ENCODE measurements around the gene TIMM50.

Gene TIMM50

DNA sequence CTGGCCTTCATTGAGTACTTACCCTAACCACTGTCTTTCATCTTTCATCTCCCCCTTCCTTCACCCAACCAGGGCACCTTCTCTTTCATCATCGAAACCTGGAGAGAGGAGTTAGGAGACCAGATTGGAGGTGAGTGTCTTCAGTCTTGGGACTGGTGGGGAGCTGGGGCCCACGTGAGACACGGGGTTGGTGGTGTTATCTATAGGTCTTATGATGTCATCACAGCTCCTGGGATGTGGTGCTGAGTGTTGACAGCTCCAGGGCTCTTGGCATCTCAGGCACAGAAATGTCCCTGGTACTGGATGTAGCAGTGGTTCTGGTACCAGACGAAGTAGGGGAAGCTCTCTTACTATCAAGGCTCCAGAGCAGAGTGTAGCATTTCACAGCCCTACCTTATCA lies 19.9 kb downstream of the TIMM50 start:
- DNase-seq (ENCODE audit: low read depth): no peak

- no peak for DNase-seq (ENCODE audit: low read depth)
Measured at GRCh38 chr19:39501340-39501739, 20.7 kb downstream of the TIMM50 start.

DNA sequence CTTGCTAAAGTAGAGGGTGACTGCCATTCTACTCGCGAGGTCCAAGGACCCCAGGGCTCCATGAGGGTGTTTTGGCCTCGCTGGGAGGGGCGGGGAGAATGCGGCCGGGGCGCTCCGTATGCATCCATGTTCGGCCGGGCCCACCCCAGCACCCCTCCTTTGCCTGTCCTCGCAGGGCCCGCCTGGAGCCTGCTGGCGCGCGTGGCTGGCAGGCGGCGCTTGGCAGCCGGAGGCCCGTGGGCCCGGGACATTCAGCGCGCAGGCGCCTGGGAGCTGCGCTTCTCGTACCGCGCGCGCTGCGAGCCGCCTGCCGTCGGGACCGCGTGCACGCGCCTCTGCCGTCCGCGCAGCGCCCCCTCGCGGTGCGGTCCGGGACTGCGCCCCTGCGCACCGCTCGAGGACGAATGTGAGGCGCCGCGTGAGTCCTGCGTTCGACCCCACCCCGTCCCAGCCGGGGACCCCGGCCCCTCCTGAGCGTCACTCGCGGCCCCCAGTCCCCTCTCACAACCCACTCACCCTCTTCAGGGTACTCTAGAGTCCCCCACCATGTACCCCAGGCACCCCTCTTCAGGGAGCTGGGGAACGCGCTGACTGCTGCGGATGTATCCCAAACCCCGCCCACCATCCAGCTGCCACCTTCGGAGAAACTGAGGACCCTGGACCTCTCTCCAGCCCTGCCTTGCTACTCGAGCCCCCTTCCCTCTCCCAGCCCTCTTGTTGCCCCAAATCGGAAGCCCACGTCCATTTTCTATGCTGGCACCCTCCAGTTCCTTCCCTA lies 22.2 kb downstream of the TIMM50 start:
- peak; percentile 28 for DNase-seq (ENCODE audit: low read depth)

DNA sequence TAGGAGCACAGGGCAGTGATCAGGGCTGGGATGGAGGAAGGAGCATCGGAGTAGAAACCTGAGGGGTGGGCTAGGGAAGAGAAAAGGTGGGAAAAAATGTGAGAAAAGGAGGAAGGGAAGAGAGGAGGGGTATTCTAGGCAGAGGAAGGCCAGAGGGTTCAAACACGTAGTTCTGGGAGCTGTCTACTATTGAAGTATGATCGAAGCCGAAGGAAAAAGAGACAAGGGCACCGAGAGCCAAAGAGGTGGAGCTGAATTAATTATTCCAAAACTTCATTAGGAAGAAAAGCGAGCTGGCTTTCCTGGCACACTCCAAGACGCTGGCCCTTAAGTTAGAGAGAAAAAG lies 25.9 kb downstream of the TIMM50 start:
- DNase-seq (ENCODE audit: low read depth): no peak

GRCh38 chr19:39506944-39507714 lies 26.5 kb downstream of the TIMM50 start:
- no peak for DNase-seq (ENCODE audit: low read depth)

DNA sequence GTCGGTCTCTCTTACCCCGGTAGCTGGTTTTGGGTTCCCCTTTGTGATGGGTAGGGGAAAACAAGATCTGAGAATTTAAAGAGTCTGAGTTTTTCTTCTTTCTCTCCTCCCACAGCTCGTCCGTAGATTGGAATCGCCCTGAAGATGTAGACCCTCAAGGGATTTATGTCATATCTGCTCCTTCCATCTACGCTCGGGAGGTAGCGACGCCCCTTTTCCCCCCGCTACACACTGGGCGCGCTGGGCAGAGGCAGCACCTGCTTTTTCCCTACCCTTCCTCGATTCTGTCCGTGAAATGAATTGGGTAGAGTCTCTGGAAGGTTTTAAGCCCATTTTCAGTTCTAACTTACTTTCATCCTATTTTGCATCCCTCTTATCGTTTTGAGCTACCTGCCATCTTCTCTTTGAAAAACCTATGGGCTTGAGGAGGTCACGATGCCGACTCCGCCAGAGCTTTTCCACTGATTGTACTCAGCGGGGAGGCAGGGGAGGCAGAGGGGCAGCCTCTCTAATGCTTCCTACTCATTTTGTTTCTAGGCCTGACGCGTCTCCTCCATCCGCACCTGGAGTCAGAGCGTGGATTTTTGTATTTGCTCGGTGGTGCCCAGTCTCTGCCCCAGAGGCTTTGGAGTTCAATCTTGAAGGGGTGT lies 27.2 kb downstream of the TIMM50 start:
- DNase-seq (ENCODE audit: low read depth): no peak

DNA sequence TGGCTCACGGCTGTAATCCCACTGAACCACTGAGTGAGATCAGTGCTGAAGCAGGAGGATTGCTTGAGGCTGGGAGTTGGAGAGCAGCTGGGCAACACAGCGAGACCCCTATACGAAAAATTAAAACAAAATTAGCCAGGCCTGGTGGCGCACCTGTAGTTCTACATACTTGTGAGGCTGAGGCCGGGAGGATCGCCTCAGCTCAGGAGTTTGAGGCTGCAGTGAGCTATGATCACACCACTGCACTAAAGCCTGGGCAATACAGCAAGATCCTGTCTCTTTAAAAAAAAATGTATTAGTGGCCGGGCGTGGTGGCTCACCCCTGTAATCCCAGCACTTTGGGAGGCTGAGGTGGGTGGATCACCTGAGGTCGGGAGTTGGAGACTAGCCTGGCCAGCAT lies 28.0 kb downstream of the TIMM50 start:
- DNase-seq (ENCODE audit: low read depth): no peak

- no peak for DNase-seq (ENCODE audit: low read depth)
Measured at GRCh38 chr19:39509233-39509632, 28.6 kb downstream of the TIMM50 start.

DNA sequence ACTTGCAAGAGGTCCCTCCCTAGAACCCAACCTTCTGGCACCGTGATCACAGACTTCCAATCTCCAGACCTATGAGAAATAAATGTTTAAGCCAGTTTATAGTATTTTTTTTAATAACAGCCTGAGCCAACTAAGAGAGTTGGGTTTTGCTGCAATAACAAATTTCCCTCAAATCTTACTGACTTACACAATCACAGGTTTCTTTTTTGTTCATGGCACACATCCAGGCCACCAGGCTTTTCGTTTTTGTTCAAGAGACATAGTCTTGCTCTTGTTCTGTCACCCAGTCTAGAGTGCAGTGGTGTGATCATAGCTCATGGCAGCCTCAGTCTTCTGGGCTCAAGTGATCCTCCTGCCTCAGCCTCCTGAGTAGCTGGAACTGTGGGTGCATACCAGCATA lies 32.4 kb downstream of the TIMM50 start:
- no peak for DNase-seq (ENCODE audit: low read depth)

- no peak for DNase-seq (ENCODE audit: low read depth)
Measured at GRCh38 chr19:39514840-39515550, 34.4 kb downstream of the TIMM50 start, which contains the start of gene SELENOV. TSS of gene SELENOV (plus strand) at chr19:39515139. CDS start at chr19:39515213, 74 bp downstream.

- DNase-seq (ENCODE audit: low read depth): no peak
Measured at GRCh38 chr19:39515551-39516191, 35.0 kb downstream of the TIMM50 start.

DNA sequence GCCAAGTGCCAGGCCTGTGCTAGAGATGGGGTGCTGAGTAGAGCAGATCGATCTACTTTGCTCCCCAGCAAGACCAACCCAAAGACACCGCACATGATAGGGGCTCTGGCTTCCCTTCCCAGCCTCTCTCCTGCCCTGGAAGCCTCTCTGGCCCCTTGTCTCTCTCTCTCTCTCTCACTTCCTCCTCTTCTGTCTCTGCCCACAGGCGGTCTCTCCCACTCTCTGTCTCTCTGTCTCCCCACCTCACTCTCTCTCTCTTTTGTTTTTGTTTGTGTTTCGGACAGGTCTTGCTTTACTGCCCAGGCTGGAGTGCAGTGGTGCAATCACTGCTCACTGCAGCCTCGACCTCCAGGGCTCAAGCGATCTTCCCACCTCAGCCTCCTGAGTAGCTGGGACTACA lies 35.6 kb downstream of the TIMM50 start:
- DNase-seq (ENCODE audit: low read depth): no peak

DNA sequence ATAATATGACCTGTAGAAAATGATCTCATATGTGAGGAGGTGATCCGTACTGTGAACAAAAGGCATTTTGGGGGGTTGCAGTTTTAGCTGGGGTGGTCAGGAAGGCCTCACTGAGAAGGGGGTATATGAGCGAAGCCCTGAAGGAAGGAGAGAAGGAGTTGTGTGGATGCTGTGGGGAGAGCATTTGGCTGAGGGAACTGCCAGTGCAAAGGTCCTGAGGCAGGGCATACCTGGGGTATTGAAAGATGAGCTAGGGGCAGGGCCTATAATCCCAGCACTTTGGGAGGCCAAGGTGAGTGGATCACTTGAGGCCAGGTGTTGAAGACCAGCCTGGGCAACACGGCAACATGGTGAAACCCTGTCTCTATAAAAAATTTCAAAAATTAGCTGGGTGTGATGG lies 36.8 kb downstream of the TIMM50 start:
- no peak for DNase-seq (ENCODE audit: low read depth)

GRCh38 chr19:39518458-39518857 lies 37.8 kb downstream of the TIMM50 start:
- no peak for DNase-seq (ENCODE audit: low read depth)

DNA sequence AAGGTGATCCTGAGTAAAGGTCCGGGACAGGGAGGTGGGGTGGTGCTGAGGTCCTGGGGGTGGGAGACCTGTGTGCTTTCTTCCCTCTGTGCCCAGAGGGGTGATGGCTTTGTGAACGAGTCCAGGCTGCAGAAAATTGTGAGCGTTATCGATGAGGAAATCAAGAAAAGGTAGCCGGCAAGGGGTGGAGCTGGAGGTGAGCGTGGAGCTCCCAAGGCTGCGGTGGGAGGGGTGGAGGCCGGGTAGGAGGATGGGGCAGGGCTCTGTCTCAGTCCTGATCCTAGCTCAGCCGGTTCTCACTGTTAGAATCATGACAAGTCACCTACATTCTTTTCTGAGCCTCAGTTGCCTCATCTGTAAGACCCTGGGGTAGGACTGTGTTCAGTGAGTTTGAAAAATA lies 38.3 kb downstream of the TIMM50 start:
- no peak for DNase-seq (ENCODE audit: low read depth)

GRCh38 chr19:39520541-39521484 lies 40.2 kb downstream of the TIMM50 start:
- DNase-seq (ENCODE audit: low read depth): no peak

GRCh38 chr19:39524495-39524894 lies 43.9 kb downstream of the TIMM50 start:
- DNase-seq (ENCODE audit: low read depth): no peak

DNA sequence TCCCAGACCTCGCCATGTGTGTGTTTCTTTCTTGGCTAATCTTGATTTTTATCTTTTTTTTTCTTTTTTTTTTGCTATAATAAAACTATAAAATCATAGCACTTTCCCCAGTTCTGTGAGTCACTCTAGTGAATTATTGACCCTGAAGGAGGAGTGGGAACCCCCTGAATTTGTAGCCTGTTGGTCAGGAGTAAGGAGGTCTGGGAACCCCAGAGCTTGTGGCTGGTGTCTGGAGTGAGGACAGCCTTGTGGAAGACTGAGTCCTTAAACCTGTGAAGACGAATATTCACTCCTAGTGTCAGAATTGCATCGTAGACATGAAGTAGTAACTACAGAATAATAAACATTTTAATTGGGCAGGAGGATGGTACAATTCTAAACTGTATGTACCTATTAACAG lies 44.6 kb downstream of the TIMM50 start:
- DNase-seq (ENCODE audit: low read depth): no peak

DNA sequence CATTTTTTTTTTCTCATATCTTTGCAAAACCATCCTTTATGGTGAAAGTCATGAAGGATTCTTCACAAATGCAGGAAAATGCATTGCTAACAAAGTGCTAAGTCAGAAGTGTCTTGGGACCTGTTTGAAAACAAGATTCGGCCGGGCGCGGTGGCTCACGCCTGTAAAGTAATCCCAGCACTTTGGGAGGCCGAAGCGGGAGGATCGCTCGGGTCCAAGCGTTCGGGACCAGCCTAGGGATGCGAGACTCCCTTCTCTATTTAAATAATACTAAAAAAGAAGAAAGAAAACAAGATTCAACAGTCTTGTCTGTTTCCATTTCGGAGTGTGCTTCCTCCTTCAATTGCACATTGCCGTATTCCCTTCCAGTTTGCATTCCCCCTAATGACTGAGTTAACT lies 51.2 kb downstream of the TIMM50 start:
- DNase-seq (ENCODE audit: low read depth): no peak

- DNase-seq (ENCODE audit: low read depth): peak; percentile 87
Measured at GRCh38 chr19:39532233-39533002, 51.8 kb downstream of the TIMM50 start, which contains the start of gene EID2B. TSS of gene EID2B (minus strand) at chr19:39532852. CDS start at chr19:39532802, 50 bp downstream.
